Left colon (tissue), 2 donors: ENCODE results near the gene ADM2. TPM values are rescaled to one million over a fixed set of nuclear protein-coding genes. Genes with fewer than 3 reads are reported as not detected.

Experiments used
- ATAC-seq: fragments of 200-7000 bp; cut with Tn5 transposase; one replicate; pipeline ENCODE4 v1.9.1; 2020; ENCODE audit warnings: mild to moderate bottlenecking, moderate library complexity
- DNase-seq, 2 donors: peaks; one replicate each; pipeline ENCODE4 v3.0.0-alpha.2; 2020
- intact Hi-C, 2 donors: fragments of 100-400 bp; cut with DNase I in 1 of 2; cut with micrococcal nuclease in 1 of 2; formaldehyde crosslinking; loops; one replicate each; pipeline versions ENCODE4 v1.11.2 to v1.14.0; 2022; cut with DNase I, micrococcal nuclease
- total RNA-seq, 2 donors: library from RNA; stranded (reverse); fragmentation: NEBNext Ultra II Directional; extraction: Animal tissue kit (Norgen Biotek cat#: 25700); gene quantifications; one replicate each; pipeline ENCODE4 v1.2.1, GENCODE V29; 2021
- donor health status: DM: no; HTN: no; CAD: no.
- donor health status: DM: yes; HTN: yes; CAD: no.

Gene ADM2
- total RNA-seq, 2 donors from 2014 or later, result 5.4 to 8.9 TPM

DNA sequence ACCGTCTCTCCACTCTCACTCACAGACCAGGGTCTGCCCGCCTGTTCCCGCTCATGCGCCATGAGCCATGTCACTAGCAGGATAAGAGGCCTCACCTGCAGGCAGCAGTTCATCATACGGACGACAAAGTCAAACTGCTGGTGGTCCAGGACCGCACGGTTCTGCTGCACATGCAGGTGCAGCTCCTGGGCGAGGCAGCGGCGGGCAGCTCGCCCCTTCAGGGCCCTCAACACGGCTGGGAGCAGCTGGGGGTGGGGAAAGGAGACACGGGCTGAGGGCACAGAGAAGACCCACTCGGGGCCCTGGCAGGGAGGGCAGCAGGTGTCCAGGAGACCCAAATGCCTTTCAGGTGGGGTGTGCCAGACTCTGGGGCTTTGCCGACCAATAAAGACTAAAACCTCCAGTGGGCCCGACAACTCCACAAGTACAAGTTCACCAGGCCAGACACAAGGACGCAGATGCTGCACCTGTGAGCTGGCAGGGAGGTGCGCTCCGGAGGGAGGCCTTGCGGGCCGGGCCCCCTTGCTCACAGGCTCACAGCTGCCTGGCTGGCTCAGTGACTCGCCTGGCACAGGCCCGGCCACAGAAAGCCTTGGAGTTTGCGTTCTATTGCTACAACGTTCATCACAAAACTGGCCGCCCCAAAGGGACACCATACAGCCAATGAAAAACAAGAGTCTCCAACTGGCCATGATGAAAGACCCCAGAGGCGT is 18.0 kb upstream of the ADM2 start:
- no peak for DNase-seq
- ATAC-seq, result no peak
- intact Hi-C loops, result no loop called here

- intact Hi-C loops, result no loop called here
- ATAC-seq, result no peak
- DNase-seq, result no peak
Measured at GRCh38 chr22:50464451-50464850, 16.9 kb upstream of the ADM2 start.

DNA sequence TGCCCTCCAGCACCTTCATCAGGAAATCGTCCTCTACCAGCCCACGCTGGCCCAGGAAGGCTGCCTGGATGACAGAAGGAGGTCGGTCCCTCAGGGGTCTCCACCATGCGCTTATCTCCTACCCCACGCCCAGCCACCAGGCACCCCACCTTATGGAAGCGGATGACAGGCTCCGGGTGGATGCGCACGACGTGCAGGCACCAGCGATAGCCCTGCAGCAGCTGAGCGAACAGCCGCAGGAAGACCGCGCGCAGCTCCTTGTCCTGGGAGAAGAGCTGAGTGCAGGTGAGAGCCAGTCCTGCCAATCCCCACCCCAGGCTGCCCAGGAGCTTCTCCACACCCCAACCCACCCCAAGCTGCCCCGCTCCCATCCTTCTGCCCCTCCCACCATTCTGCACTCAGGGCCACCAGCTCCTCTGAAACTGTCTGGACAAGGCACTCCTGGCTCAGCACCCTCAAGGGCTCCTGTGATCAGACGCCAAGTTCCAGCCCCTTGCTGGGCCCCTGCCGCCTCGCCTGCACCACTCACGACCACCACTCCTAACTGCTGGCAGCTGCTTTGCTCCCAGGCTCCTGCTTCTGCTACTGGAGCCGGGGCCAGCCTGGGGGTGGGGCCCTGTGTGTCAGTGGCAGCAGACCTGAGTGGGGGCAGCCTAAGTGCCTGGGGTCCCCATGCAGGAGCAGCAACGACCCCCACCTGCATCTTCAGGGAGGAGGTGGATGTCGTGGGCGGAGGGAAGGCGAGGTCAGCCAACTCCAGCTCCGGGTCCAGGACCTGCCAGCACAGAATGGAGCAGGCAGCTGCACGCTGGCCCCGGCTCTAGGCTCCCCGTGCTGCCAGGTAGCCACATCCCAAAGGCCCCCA is 16.0 kb upstream of the ADM2 start:
- ATAC-seq, result no peak
- intact Hi-C loops, result no loop called here
- DNase-seq, result no peak

GRCh38 chr22:50467341-50467740 is 14.0 kb upstream of the ADM2 start:
- ATAC-seq (no peak), DNase-seq (no peak)
- intact Hi-C loops, result no loop called here

DNA sequence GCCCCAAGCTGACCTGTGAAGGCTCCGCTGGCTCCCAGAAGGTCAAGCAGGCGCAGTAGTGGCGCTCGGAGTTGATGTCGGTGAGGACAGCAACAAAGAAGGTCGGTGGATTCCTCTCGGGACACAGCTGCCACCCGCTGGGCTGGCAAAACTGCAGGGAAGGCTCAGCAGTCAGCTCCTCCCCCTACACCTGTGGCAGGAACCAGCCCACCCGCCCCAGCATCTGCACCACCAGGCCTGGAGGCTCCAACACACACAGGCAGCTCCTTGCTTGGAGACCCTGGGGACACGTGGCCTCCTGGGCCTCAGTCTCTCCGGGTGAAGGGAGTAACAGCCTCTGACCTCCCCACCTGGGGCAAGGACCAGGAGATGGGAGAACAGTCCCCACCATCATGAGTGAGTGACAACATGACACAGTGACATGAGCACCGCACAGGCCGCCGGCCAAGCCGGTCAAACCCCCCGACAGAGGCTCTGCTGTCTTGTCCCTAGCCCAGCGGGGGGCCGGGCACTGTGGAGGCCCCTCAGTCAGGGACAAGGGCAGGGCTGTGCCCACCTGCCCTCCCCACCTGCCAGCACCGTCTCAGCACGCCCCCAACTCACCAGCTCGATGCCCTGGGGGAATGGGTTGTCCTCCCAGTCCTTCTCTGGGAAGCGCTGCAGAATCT is 13.4 kb upstream of the ADM2 start:
- intact Hi-C loops, result no loop called here
- no peak for DNase-seq
- ATAC-seq, result no peak

DNA sequence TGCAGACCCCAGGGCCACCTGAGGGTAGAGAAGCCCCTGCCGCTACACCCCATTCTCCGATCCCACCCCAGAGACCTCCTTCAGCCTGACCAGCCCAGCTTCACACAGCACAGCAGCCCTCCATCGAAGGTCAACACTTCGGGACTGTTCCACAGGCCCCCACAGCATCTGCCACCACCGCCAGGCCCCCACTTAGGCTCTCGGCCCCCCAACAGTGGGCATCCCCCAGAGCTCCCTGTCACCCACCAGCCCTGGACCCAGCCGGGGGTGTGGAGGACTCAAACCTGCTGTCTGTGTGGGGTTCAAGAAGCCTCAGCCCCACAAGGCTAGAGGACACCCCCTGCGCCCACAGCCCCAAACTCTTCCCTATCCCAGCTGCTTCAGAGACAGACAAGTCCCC is 12.7 kb upstream of the ADM2 start:
- ATAC-seq (no peak), DNase-seq (no peak)
- intact Hi-C loops, result no loop called here

DNA sequence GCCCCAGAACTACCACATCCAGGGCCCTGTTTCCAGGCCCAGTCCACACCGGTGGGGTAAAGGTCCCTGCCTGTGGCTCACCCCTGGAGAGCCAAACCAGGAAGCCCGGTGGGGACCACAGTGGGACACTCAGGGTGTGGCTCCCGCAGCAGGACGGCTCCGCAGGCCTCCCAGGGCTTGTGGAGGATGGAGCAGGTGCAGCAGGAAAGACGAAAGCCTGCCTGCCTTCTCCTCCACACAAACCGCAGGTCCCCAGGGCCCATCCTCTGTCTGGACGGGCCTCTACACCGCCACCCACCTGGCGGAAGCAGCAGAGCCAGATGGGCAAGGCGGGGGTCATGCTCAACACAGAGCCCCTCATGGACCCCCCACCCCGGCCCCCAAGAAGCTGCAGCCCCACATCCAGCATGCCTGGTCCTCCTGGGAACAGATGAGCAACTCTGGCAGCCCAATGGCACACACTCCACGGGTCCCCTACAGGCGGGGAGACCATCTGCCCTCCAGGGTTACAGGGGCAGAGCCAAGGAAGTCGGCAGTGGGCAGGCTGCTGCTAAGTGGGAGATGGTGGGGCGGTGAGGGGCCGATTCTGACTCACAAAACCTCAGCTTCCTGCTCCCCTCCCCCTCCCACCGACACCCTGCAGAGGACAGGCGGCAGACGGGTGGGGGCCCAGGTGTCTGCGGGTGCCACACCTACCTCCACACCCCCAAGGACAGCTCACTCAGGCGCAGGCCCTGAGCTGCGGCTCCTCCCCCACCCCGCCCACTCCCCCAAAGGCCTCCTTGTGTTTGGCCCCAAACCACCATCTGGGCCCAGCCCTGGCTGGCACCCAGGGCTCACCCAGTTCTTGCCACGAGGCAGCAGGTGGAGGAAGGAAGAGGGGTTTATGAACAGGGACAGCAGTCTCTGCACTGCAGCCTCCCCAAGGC is 11.7 kb upstream of the ADM2 start:
- DNase-seq, result peak; percentile 96 to 98
- intact Hi-C loops, result no loop called here
- ATAC-seq, result peak; percentile 80

DNA sequence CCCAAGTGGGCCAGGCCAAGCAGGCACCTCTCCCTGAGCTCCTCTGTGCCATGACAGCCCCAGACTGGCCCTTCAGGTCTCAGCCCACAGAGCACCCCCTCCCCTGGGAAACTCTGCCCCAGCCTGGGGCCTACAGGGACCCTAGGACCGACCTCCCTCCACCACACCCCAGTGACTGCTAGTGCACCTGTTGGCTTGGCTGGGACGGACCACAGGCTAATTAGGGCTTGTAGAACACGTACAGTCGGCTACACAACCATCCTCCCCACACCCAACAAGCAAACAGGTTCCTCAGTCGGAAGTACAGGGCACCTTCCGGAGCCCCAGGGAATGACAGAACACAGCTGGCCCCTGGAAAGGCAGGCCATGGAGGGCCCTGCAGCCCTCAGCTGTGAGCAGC is 10.9 kb upstream of the ADM2 start:
- DNase-seq (peak; percentile 68 to 76), ATAC-seq (peak; percentile 51)

DNA sequence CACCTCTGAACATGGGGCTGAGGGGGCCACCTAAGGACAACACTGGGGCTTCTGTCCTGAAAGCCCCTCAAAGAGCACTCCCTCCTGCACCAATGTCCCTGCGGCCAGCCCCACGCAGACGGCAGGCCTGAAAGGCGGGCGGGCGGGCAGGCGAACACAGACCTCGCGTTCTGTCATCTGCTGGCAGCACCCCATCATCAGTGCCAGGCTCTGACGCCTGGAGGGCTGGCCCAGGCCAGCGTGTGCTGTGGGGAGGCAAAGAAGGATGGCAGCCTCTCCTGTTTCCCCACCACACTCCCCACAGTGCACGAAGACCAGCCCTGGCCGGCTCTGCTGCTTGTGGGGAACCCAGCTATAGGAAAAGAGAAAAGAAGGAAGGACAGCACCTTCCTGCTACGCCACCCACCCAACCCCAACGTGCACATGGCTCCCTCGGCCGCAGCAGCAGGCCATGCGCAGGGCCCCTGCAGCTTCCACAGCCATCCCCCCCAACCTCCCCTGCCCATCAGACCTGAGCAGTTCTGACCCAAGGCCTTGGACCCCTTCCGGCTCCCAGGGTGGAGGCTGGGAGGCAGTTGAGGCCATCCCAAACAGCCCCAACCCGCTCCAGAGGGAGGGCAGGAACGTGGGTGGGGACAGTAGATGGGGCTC is 10.0 kb upstream of the ADM2 start:
- intact Hi-C loops, result no loop called here
- no peak for DNase-seq
- no peak for ATAC-seq

More for the DNA sequence above, 10.9 kb upstream of the ADM2 start:
- intact Hi-C loops, result no loop called here

DNA sequence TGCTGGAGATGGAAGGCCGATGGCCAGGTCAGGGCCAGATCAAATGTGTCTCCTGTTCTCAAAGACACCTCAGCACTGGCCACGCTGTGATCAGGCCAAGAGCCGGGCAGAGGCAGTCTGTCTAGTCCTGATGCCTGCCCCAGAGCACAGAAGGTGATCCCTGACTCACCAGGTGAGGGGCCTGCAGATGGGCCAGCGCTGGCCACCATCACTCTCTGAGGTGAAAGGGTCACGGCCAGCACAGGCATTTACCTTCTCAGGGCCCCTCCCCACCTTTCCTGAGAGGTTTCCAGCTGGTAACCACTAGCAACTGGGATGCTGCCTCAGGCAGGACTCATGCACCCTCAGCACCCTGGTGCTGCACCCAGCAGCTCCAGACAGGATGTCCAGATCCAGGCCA is 9.4 kb upstream of the ADM2 start:
- ATAC-seq, result no peak
- intact Hi-C loops, result no loop called here

DNA sequence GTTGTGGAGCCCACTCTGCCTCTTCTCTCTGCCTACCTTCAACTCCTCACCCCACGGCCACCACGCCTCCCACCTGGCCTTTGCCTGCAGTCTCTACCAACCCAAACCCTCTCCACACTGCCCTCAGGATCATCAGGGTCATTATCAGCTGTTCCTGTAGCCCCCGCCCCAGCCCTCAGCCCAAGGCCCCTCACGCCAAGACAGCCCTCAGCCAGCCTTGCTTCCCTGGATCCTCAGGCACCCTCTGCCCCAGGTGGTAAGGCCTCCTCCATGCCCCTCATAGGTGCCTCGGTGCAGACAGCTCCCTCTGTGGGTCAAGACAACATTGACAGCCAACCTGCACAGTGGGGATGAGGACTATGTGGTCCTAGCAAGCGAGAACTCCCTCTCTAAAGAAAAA is 8.3 kb upstream of the ADM2 start:
- intact Hi-C loops, result no loop called here
- DNase-seq, result peak in 1 of 2 donors; percentile 45
- no peak for ATAC-seq

More for the DNA sequence above, 9.4 kb upstream of the ADM2 start:
- no peak for DNase-seq

- ATAC-seq (peak; percentile 36), DNase-seq (peak in 1 of 2 donors; percentile 64)
- intact Hi-C loops, result no loop called here
Measured at GRCh38 chr22:50473855-50474671, 7.3 kb upstream of the ADM2 start.

- intact Hi-C loops, result no loop called here
- DNase-seq (peak; percentile 91 to 94), ATAC-seq (peak; percentile 79)
Measured at GRCh38 chr22:50474710-50475651, 6.4 kb upstream of the ADM2 start, which contains the start of gene SBF1. Gene SBF1 (minus strand): TSS chr22:50475035. CDS start chr22:50474840, 195 bp downstream.

DNA sequence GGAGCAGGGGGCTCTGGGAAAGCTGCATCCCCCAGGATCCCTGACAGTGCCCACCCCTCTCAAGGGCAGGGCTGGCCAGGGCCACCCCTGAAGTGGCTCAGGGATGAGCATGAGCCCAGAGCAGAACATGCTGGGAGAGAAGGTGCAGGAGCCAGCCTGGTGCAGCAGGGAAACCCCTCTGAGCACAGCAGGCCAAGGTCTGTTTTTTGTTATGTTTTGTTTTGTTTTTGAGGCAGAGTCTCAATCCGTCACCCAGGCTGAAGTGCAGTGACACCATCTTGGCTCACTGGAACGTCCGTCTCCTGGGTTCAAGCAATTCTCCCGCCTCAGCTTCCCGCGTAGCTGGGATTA is 5.7 kb upstream of the ADM2 start:
- ATAC-seq (no peak), DNase-seq (no peak)
- intact Hi-C loops, result no loop called here

- intact Hi-C loops, result no loop called here
- no peak for DNase-seq
- ATAC-seq, result no peak
Measured at GRCh38 chr22:50476868-50477267, 4.5 kb upstream of the ADM2 start.

DNA sequence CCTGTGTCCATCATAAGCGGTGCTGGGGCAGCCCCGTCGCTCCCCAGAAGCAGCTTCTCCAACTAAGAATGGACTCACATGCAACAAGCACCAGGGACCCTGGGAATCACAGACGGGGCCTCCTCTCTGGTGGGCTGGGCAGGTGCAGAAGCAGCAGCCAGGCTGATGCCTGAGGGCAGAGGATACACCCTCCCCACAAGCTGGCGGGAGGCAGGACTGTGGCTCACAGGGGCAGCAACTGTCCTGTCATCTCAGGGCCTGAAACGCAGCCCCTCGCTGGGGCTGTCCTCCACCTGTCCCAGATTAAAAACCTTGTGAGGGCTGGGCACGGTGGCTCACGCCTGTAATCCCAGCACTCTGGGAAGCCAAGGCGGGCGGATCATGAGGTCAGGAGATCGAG is 3.4 kb upstream of the ADM2 start:
- intact Hi-C loops, result no loop called here
- DNase-seq (no peak), ATAC-seq (no peak)
